B cell (primary cell): ENCODE data around the gene GPC2. TPM values are rescaled to one million over a fixed set of nuclear protein-coding genes. Genes with fewer than 3 reads are reported as not detected.

Experiments used
- ATAC-seq: fragments of 200-7000 bp; cut with Tn5 transposase; one replicate; pipeline ENCODE4 v1.10.0; 2021; ENCODE audit warnings: low read depth, mild to moderate bottlenecking, moderate number of reproducible peaks, moderate library complexity
- CTCF ChIA-PET: fragments of 350-600 bp; sonication (Branson Sonifier 250); formaldehyde crosslinking; loops from one replicate; lab custom pipeline; 2021; ENCODE audit warnings: antibody characterized with exemption, inconsistent platforms; lab: Charles Lee
- POLR2A ChIA-PET: fragments of 350-600 bp; sonication (Branson Sonifier 250); formaldehyde crosslinking; loops from one replicate; lab custom pipeline; 2021; ENCODE audit warnings: antibody characterized with exemption; lab: Charles Lee
- DNase-seq: peaks from one replicate; pipeline ENCODE4 v3.0.0; 2013
- H2AFZ ChIP-seq: 2 replicates; pipeline ENCODE4 v1.6.1; 2012; ENCODE audit warnings: mild to moderate bottlenecking, low read depth, low read length; ENCODE audit not compliant: insufficient read depth, poor library complexity, severe bottlenecking
- H3K27ac ChIP-seq, 2 donors: 1 replicate in 1 of 2; 2 replicates in 1 of 2; pipeline ENCODE4 v1.5.1; 2012 to 2013; ENCODE audit warnings: low read length in 2 of 2, mild to moderate bottlenecking in 2 of 2, moderate library complexity in 1 of 2
- H3K27me3 ChIP-seq, 4 experiments: fragments of 200-600 bp in 1 of 4; sonication (generic) in 1 of 4; replicated peaks in 1 of 4; 1 replicate in 2 of 4; 2 replicates in 2 of 4; pipeline versions ENCODE4 v1.6.1 to v1.7.0; 2013 to 2016; ENCODE audit warnings: low read length in 3 of 4, mild to moderate bottlenecking in 2 of 4, mixed read lengths in 1 of 4, moderate library complexity in 1 of 4; ENCODE audit not compliant: insufficient read depth in 4 of 4, control insufficient read depth in 3 of 4; ENCODE audit errors: control extremely low read depth in 1 of 4
- H3K36me3 ChIP-seq, 2 experiments: replicated peaks in 1 of 2; 1 replicate in 1 of 2; 2 replicates in 1 of 2; pipeline versions ENCODE4 v1.6.1 to v1.7.1; 2013; ENCODE audit warnings: low read length in 1 of 2; ENCODE audit not compliant: insufficient read depth in 2 of 2, control insufficient read depth in 1 of 2; ENCODE audit errors: control extremely low read depth in 1 of 2, extremely low read depth in 1 of 2
- H3K4me1 ChIP-seq, 2 donors: fragments of 200-600 bp in 1 of 2; sonication (generic) in 1 of 2; 1 replicate in 1 of 2; 2 replicates in 1 of 2; pipeline versions ENCODE4 v1.5.1 to v1.6.1; 2013 to 2017; ENCODE audit warnings: low read length in 2 of 2; ENCODE audit not compliant: control insufficient read depth in 2 of 2, insufficient read depth in 2 of 2
- H3K4me2 ChIP-seq: replicated peaks from 2 replicates; pipeline ENCODE3; 2012; ENCODE audit warnings: mild to moderate bottlenecking, low read depth, low read length; ENCODE audit not compliant: poor library complexity, severe bottlenecking
- H3K4me3 ChIP-seq, 5 experiments: fragments of 200-600 bp in 1 of 5; sonication (generic) in 1 of 5; 1 replicate in 3 of 5; 2 replicates in 2 of 5; pipeline versions ENCODE4 v1.5.1 to v1.7.0; 2011 to 2016; ENCODE audit warnings: low read length in 4 of 5, mild to moderate bottlenecking in 4 of 5, low read depth in 2 of 5, control low read depth in 1 of 5, moderate library complexity in 1 of 5; ENCODE audit not compliant: insufficient read depth in 1 of 5; ENCODE audit errors: control extremely low read depth in 1 of 5, extremely low read depth in 1 of 5
- H3K79me2 ChIP-seq: fragments of 200-600 bp; sonication (generic); one replicate; pipeline ENCODE4 v1.6.0; 2016; ENCODE audit warnings: low read length; ENCODE audit not compliant: control insufficient read depth, insufficient read depth
- H3K9ac ChIP-seq: fragments of 200-600 bp; sonication (generic); 2 replicates; pipeline ENCODE4 v1.6.1; 2017; ENCODE audit warnings: mild to moderate bottlenecking, low read length, moderate library complexity
- H3K9me3 ChIP-seq, 3 donors: one replicate each; pipeline versions ENCODE4 v1.6.1 to v1.7.1; 2013; ENCODE audit warnings: low read length in 2 of 3; ENCODE audit not compliant: control insufficient read depth in 2 of 3, insufficient read depth in 1 of 3; ENCODE audit errors: control extremely low read depth in 1 of 3
- H4K20me1 ChIP-seq: 2 replicates; pipeline ENCODE4 v1.6.0; 2012; ENCODE audit warnings: mild to moderate bottlenecking, low read length; ENCODE audit not compliant: insufficient read depth, control insufficient read depth, poor library complexity, severe bottlenecking
- H3K27ac Mint-ChIP-seq: one replicate; pipeline ENCODE4 v1.8.0; 2021; ENCODE audit warnings: mixed read lengths
- H3K27me3 Mint-ChIP-seq: one replicate; pipeline ENCODE4 v1.8.0; 2021; ENCODE audit warnings: mixed read lengths
- H3K4me1 Mint-ChIP-seq: one replicate; pipeline ENCODE4 v1.8.0; 2021; ENCODE audit warnings: mixed read lengths
- H3K4me3 Mint-ChIP-seq: one replicate; pipeline ENCODE4 v1.8.0; 2021; ENCODE audit warnings: mixed read lengths
- H3K9me3 Mint-ChIP-seq: one replicate; pipeline ENCODE4 v1.8.0; 2022; ENCODE audit warnings: mixed read lengths; ENCODE audit not compliant: insufficient read depth
- CTCF ChIP-seq: fragments of 200-600 bp; IDR thresholded peaks from one replicate; pipeline ENCODE4 v1.8.0; 2022; ENCODE audit warnings: antibody characterized with exemption, mild to moderate bottlenecking
- EZH2 ChIP-seq: IDR thresholded peaks from 2 replicates; pipeline ENCODE4 v1.6.1; 2012; ENCODE audit warnings: borderline replicate concordance, low read depth, mild to moderate bottlenecking, moderate library complexity, low read length; ENCODE audit not compliant: insufficient read depth, poor library complexity, severe bottlenecking
- WGBS: methylation state at CpG from one replicate; pipeline ENCODE4 v1.1.5; 2013; ENCODE audit warnings: missing lambda C conversion rate; ENCODE audit not compliant: insufficient coverage; 5-methylcytosine and 5-hydroxymethylcytosine counted together
- intact Hi-C: fragments of 100-400 bp; cut with micrococcal nuclease; formaldehyde crosslinking; loops from one replicate; pipeline ENCODE4 v1.10.0; 2022
- polyA plus RNA-seq: library from polyadenylated mRNA; depleted of rRNA; stranded (reverse); fragments of >200 nt; gene quantifications from 2 replicates; pipeline ENCODE4 v1.2.3, GENCODE V29; 2012
- total RNA-seq, 2 donors: library from RNA; stranded (reverse); fragments of 120-200 nt in 1 of 2; gene quantifications; 1 replicate in 1 of 2; 2 replicates in 1 of 2; pipeline versions ENCODE4 v1.2.3 to v1.2.4, GENCODE V29; 2013 to 2022

Gene GPC2
- total and polyA plus RNA-seq, 2 donors (not counting 1 experiment from before 2014, with no cell fraction given): 3.9 to 4.1 TPM

- no peak for ATAC-seq
- Histone ChIP-seq H3K4me3 (no peak overlapping the region), H4K20me1 (no peaks in the 10 kb centered on the region), H3K9ac (no peak overlapping the region), H3K4me1 (peaks cover 27 to 43% of the 10 kb centered on the region in 2 donors), H3K79me2 (peaks cover 38% of the 10 kb centered on the region), H3K27me3 (no peaks in the 10 kb centered on the region), H3K4me2 (no peak overlapping the region), H3K36me3 (no peaks in the 10 kb centered on the region), H3K9me3 (no peaks in the 10 kb centered on the region), H3K27ac (no peak overlapping the region), H2AFZ (no peak overlapping the region)
- no peak for DNase-seq
- POLR2A ChIA-PET: interaction anchor here (0.7 to 2.9 kb wide), 2 partner anchors 21 to 153 kb away, joined by 6 to 14 read pairs; partner anchors contain the start of genes AP4M1 and MCM7
- intact Hi-C loops: no loop called here
- Mint-ChIP-seq H3K4me1 (peaks cover 52% of the 10 kb centered on the region), H3K4me3 (no peak overlapping the region), H3K9me3 (no peaks in the 10 kb centered on the region), H3K27ac (no peak overlapping the region), H3K27me3 (no peaks in the 10 kb centered on the region)
- 100% methylated on average over 1 of the region's 1 CpG for WGBS
- CTCF ChIA-PET: interaction anchor here (0.9 to 1.2 kb wide), 3 partner anchors 8 to 143 kb away, joined by 3 to 5 read pairs (median 3); no protein-coding TSS in a partner anchor
- TF ChIP-seq EZH2: no peak
- TF ChIP-seq CTCF: no peak
These were observed 54.6 kb downstream of the GPC2 start for GRCh38 chr7:100122568-100122967.

DNA sequence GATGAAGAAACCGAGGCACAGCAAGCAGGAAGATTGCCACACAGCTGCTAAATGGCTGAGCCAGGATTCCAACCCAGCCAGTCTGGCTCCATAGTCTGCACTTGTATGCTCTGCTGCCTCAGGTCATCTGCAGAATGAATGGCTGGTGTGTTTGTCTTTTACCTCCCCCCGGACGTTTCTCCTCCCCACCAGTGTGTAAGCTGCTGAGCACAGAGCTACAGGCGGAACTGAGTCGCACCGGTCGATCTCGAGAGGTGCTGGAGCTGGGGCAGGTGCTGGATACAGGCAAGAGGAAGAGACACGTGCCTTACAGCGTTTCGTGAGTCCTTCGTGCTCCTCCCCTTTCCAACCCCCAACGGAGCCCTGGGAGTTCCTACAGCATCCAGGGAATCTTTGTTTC lies 55.1 kb downstream of the GPC2 start:
- H3K27ac Mint-ChIP-seq: no peak overlapping the region
- DNase-seq (no peak), ATAC-seq (no peak)
- H3K9me3 Mint-ChIP-seq: no peaks in the 10 kb centered on the region
- Histone ChIP-seq H2AFZ (no peak overlapping the region), H3K4me3 (no peak overlapping the region), H3K4me1 (peaks cover 27 to 43% of the 10 kb centered on the region in 2 donors), H3K27ac (no peak overlapping the region), H3K79me2 (peaks cover 38% of the 10 kb centered on the region), H3K36me3 (no peaks in the 10 kb centered on the region), H4K20me1 (no peaks in the 10 kb centered on the region), H3K27me3 (no peaks in the 10 kb centered on the region), H3K9me3 (no peaks in the 10 kb centered on the region), H3K9ac (no peak overlapping the region), H3K4me2 (no peak overlapping the region)
- intact Hi-C loops: no loop called here
- POLR2A ChIA-PET: interaction anchor here (0.6 to 2.9 kb wide), 3 partner anchors 21 to 449 kb away, joined by 5 to 14 read pairs (median 6); partner anchors contain the start of genes AP4M1 and MCM7
- TF ChIP-seq CTCF (no peak), EZH2 (no peak)
- WGBS: 98% methylated on average over 8 of the region's 13 CpGs
- no peak overlapping the region for H3K4me3 Mint-ChIP-seq
- H3K4me1 Mint-ChIP-seq: peaks cover 51% of the 10 kb centered on the region
- CTCF ChIA-PET: interaction anchor here (1.0 to 1.2 kb wide), 2 partner anchors 9 to 10 kb away, joined by 3 to 5 read pairs; no protein-coding TSS in a partner anchor
- no peaks in the 10 kb centered on the region for H3K27me3 Mint-ChIP-seq
